ENCODE results near the gene ARSG. TPM values are rescaled to one million over a fixed set of nuclear protein-coding genes. Genes with fewer than 3 reads are reported as not detected.

The ARSG gene
- total RNA-seq, 2 donors from 2014 or later, result 0.24 to 0.79 TPM

GRCh38 chr17:68310152-68310551, 18.9 kb downstream of the ARSG start:
- no peaks in the 10 kb centered on the region for H3K36me3 ChIP-seq
- no peaks in the 10 kb centered on the region for H3K27me3 ChIP-seq
- H3K4me3 ChIP-seq, result no peak overlapping the region
- H3K9ac ChIP-seq (ENCODE audit: low read depth in 2 of 2, low read length in 2 of 2), result no peak overlapping the region
- H3K4me1 ChIP-seq, result no peaks in the 10 kb centered on the region
- intact Hi-C loops (cut with DNase I), result no loop called here
- no peak for DNase-seq
- H3K27ac ChIP-seq, result no peak overlapping the region
- no peaks in the 10 kb centered on the region for H3K9me3 ChIP-seq
- TF ChIP-seq CTCF (IDR thresholded peaks at IDR 0.05), result no peak

DNA sequence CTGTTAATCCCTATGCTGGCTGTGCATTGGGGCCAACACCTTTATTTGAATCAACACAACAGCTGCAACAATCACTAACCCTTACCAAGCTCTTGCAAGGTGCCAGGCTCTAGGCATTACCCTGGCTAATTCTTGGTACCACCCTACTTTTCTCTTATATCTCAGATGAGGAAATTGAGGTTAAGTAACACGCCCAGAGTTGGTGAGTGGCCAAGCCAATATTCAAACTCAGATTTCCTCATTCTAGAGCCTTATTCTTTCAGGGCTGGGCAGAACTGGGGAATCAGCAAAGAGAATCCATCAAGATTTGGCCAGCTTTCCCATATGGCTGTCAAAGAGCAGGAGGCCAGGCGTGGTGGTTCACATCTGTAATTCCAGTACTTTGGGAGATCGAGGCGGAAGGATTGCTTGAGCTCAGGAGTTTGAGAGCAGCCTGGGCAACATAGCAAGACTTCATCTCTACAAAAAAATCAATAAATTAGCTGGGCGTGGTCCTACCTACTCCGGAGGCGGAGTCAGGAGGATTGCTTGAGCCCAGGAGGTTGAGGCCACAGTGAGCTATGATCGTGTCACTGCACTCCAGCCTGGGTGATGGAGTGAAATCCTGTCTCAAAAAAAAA, 23.7 kb downstream of the ARSG start:
- no peak for TF ChIP-seq CTCF (IDR thresholded peaks at IDR 0.05)
- DNase-seq, result peak; percentile 21
- Histone ChIP-seq H3K27me3 (no peaks in the 10 kb centered on the region), H3K9ac (ENCODE audit: low read depth in 2 of 2, low read length in 2 of 2) (no peak overlapping the region), H3K36me3 (no peaks in the 10 kb centered on the region), H3K27ac (no peak overlapping the region), H3K4me1 (no peaks in the 10 kb centered on the region), H3K4me3 (no peak overlapping the region), H3K9me3 (no peaks in the 10 kb centered on the region)
- intact Hi-C loops (cut with DNase I), result no loop called here

GRCh38 chr17:68315930-68316329, 24.6 kb downstream of the ARSG start:
- Histone ChIP-seq H3K27me3 (no peaks in the 10 kb centered on the region), H3K9me3 (no peaks in the 10 kb centered on the region), H3K9ac (ENCODE audit: low read depth in 2 of 2, low read length in 2 of 2) (no peak overlapping the region), H3K27ac (no peak overlapping the region), H3K4me1 (no peaks in the 10 kb centered on the region), H3K4me3 (no peak overlapping the region), H3K36me3 (no peaks in the 10 kb centered on the region)
- intact Hi-C loops (cut with DNase I), result no loop called here
- TF ChIP-seq CTCF (IDR thresholded peaks at IDR 0.05), result no peak
- DNase-seq, result no peak

DNA sequence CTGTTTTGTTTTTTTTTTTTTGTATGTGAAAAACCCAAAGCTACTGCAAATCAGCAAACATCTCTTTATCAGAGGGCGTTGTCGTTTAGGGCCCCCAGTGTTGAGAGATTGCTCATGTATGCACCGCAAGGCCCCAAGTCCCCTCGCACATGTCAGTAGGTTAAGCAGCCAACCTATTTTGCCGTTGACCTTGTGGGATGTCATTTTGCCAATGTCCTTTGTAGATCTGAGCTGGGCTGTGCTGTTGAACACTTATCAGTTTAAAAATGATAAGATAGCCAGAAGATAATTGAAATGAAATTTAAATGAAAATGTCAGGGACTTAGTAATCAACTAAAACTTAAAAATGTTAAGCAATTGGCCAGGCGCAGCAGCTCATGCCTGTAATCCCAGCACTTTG, 26.2 kb downstream of the ARSG start:
- intact Hi-C loops (cut with DNase I), result no loop called here
- Histone ChIP-seq H3K9ac (ENCODE audit: low read depth in 2 of 2, low read length in 2 of 2) (no peak overlapping the region), H3K27ac (no peak overlapping the region), H3K4me1 (no peaks in the 10 kb centered on the region), H3K4me3 (no peak overlapping the region), H3K36me3 (no peaks in the 10 kb centered on the region), H3K9me3 (no peaks in the 10 kb centered on the region), H3K27me3 (no peaks in the 10 kb centered on the region)
- TF ChIP-seq CTCF (IDR thresholded peaks at IDR 0.05), result no peak
- DNase-seq, result no peak

- H3K27me3 ChIP-seq, result no peaks in the 10 kb centered on the region
- H3K36me3 ChIP-seq, result no peaks in the 10 kb centered on the region
- H3K4me1 ChIP-seq, result no peaks in the 10 kb centered on the region
- H3K9me3 ChIP-seq, result no peaks in the 10 kb centered on the region
- intact Hi-C loops (cut with DNase I), result no loop called here
- no peak for DNase-seq
- H3K4me3 ChIP-seq, result no peak overlapping the region
- H3K9ac ChIP-seq (ENCODE audit: low read depth in 2 of 2, low read length in 2 of 2), result no peak overlapping the region
- TF ChIP-seq CTCF (IDR thresholded peaks at IDR 0.05), result no peak
- no peak overlapping the region for H3K27ac ChIP-seq
Observed at GRCh38 chr17:68318103-68318991, 27.1 kb downstream of the ARSG start.

Measured in colonic mucosa (tissue), 4 donors.